Endothelial cell of umbilical vein (primary cell): ENCODE measurements around the gene STAT2. TPM values are rescaled to one million over a fixed set of nuclear protein-coding genes. Genes with fewer than 3 reads are reported as not detected.

ENCODE experiments used
- BruUV-seq: library from RNA; stranded (reverse); fragments of 400-500 nt; replicated peaks from 2 replicates; lab custom pipeline; 2021; lab: Mats Ljungman, UMichigan
- CTCF ChIA-PET: fragments of 300-600, 350-600 bp; sonication (Branson Sonifier 250); formaldehyde crosslinking; loops from one replicate; lab custom pipeline; 2021; ENCODE audit warnings: antibody characterized with exemption, inconsistent platforms; lab: Charles Lee
- POLR2A ChIA-PET: fragments of 300-600, 350-600 bp; sonication (Branson Sonifier 250); formaldehyde crosslinking; loops from one replicate; lab custom pipeline; 2021; ENCODE audit warnings: antibody characterized with exemption, inconsistent platforms; lab: Charles Lee
- DNase-seq: peaks from one replicate; pipeline ENCODE4 v3.0.0-alpha.2; 2011; ENCODE audit warnings: low read depth, low spot score
- FAIRE-seq: peaks from 2 replicates; lab custom pipeline; 2011; peaks lifted over from hg19 to GRCh38; lab: Jason Lieb, UNC
- H2AFZ ChIP-seq: 2 replicates; pipeline ENCODE4 v1.6.0; 2012; ENCODE audit warnings: low read depth, low read length, control low read depth, inconsistent platforms
- H3K27ac ChIP-seq: 2 replicates; pipeline ENCODE4 v1.5.1; 2011; ENCODE audit warnings: low read depth, mild to moderate bottlenecking, control low read depth, low read length, moderate library complexity; ENCODE audit not compliant: insufficient read depth
- H3K27me3 ChIP-seq, 2 experiments: 2 replicates each; pipeline versions ENCODE4 v1.6.0 to v1.6.1; 2011; ENCODE audit warnings: low read length in 2 of 2, mixed read lengths in 1 of 2; ENCODE audit not compliant: control insufficient read depth in 2 of 2, insufficient read depth in 2 of 2
- H3K36me3 ChIP-seq, 2 experiments: 2 replicates in 1 of 2; 3 replicates in 1 of 2; pipeline ENCODE4 v1.5.1; 2011; ENCODE audit warnings: low read length in 2 of 2, mild to moderate bottlenecking in 1 of 2, moderate library complexity in 1 of 2; ENCODE audit not compliant: control insufficient read depth in 2 of 2, insufficient read depth in 2 of 2; ENCODE audit errors: extremely low read depth in 1 of 2
- H3K4me1 ChIP-seq: 3 replicates; pipeline ENCODE4 v1.5.1; 2011; ENCODE audit warnings: mild to moderate bottlenecking, low read length; ENCODE audit not compliant: control insufficient read depth, insufficient read depth; ENCODE audit errors: extremely low read depth
- H3K4me2 ChIP-seq: 2 replicates; pipeline ENCODE4 v1.6.1; 2011; ENCODE audit warnings: low read length, control low read depth, mixed read lengths; ENCODE audit not compliant: insufficient read depth
- H3K4me3 ChIP-seq, 3 experiments: fragments of 200-600 bp in 1 of 3; sonication (generic), shearing (Covaris generic) in 1 of 3; replicated peaks in 1 of 3; 2 replicates each; pipeline ENCODE4 v1.5.1; 2011 to 2016; ENCODE audit warnings: control low read depth in 3 of 3, low read length in 3 of 3, mild to moderate bottlenecking in 2 of 3, inconsistent platforms in 1 of 3, low read depth in 1 of 3, moderate library complexity in 1 of 3; ENCODE audit not compliant: insufficient read depth in 1 of 3
- H3K79me2 ChIP-seq: 2 replicates; pipeline ENCODE4 v1.6.0; 2012; ENCODE audit warnings: low read length, inconsistent platforms; ENCODE audit not compliant: control insufficient read depth, insufficient read depth
- H3K9ac ChIP-seq: replicated peaks from 2 replicates; pipeline ENCODE3; 2011; ENCODE audit warnings: low read length, control low read depth; ENCODE audit not compliant: insufficient read depth; ENCODE audit errors: extremely low read depth
- H3K9me1 ChIP-seq: replicated peaks from 3 replicates; pipeline ENCODE4 v1.6.0; 2011; ENCODE audit warnings: mild to moderate bottlenecking, low read length; ENCODE audit not compliant: control insufficient read depth, insufficient read depth; ENCODE audit errors: extremely low read depth
- H3K9me3 ChIP-seq: replicated peaks from 2 replicates; pipeline ENCODE4 v1.5.1; 2012; ENCODE audit warnings: low read length, inconsistent platforms; ENCODE audit not compliant: control insufficient read depth, insufficient read depth
- H4K20me1 ChIP-seq: replicated peaks from 2 replicates; pipeline ENCODE3; 2011; ENCODE audit warnings: mild to moderate bottlenecking, low read length; ENCODE audit not compliant: control insufficient read depth, insufficient read depth; ENCODE audit errors: extremely low read depth
- CTCF ChIP-seq, 2 donors: IDR thresholded peaks; 1 replicate in 1 of 2; 2 replicates in 1 of 2; pipeline ENCODE4 v1.5.1; 2011; ENCODE audit warnings: low read length in 2 of 2, mild to moderate bottlenecking in 2 of 2, moderate library complexity in 2 of 2, control low read depth in 1 of 2, inconsistent platforms in 1 of 2, low read depth in 1 of 2; ENCODE audit not compliant: insufficient read depth in 1 of 2; ENCODE audit errors: extremely low read depth in 1 of 2
- EZH2 ChIP-seq: IDR thresholded peaks from 2 replicates; pipeline ENCODE4 v1.6.1; 2012; ENCODE audit warnings: borderline replicate concordance, low read depth, mild to moderate bottlenecking, moderate library complexity, low read length, inconsistent platforms; ENCODE audit not compliant: severe bottlenecking
- FOS ChIP-seq: IDR thresholded peaks from 2 replicates; pipeline ENCODE4 v1.6.1; 2011; ENCODE audit warnings: mild to moderate bottlenecking, low read length, moderate library complexity, borderline replicate concordance; ENCODE audit not compliant: insufficient read depth
- GATA2 ChIP-seq: IDR thresholded peaks from 2 replicates; pipeline ENCODE4 v1.7.0; 2011; ENCODE audit warnings: low read depth, mild to moderate bottlenecking, moderate library complexity, mixed read lengths, low read length; ENCODE audit not compliant: insufficient read length, insufficient read depth
- JUN ChIP-seq: IDR thresholded peaks from 2 replicates; pipeline ENCODE4 v1.6.1; 2011; ENCODE audit warnings: borderline replicate concordance, low read depth; ENCODE audit not compliant: insufficient read length, insufficient read depth
- MAX ChIP-seq: IDR thresholded peaks from 2 replicates; pipeline ENCODE4 v1.6.1; 2011; ENCODE audit not compliant: insufficient read depth, insufficient read length
- MYC ChIP-seq: IDR thresholded peaks from one replicate; pipeline ENCODE4 v1.6.1; 2011; ENCODE audit warnings: mild to moderate bottlenecking, low read depth, low read length
- POLR2A ChIP-seq: IDR thresholded peaks from 2 replicates; pipeline ENCODE4 v1.6.1; 2012; ENCODE audit warnings: low read depth, mild to moderate bottlenecking, control low read depth, low read length
- POLR2AphosphoS5 ChIP-seq: IDR thresholded peaks from 2 replicates; pipeline ENCODE4 v1.6.1; 2012; ENCODE audit warnings: low read depth, mild to moderate bottlenecking, control low read depth, low read length, moderate library complexity; ENCODE audit not compliant: insufficient read depth
- dilution Hi-C: fragments of 300-500 bp; cut with MboI; formaldehyde crosslinking; loops from one replicate; pipeline ENCODE4 v1.15.0; 2019; ENCODE audit warnings: low sequenced_read_pairs; ENCODE audit not compliant: extremely low pct_ligation_motif_present
- intact Hi-C: fragments of 100-400 bp; cut with micrococcal nuclease; formaldehyde crosslinking; loops from one replicate; pipeline ENCODE4 v1.10.0; 2022
- polyA plus RNA-seq, 4 experiments: library from polyadenylated mRNA; depleted of rRNA in 3 of 4; stranded (reverse) in 3 of 4; unstranded in 1 of 4; fragments of >200 nt; gene quantifications; 2 replicates each; pipeline versions ENCODE4 v1.2.1 to v1.2.3, GENCODE V29; 2011 to 2012; ENCODE audit warnings: missing spikeins in 1 of 4
- total RNA-seq: library from RNA; stranded (reverse); gene quantifications from 2 replicates; pipeline ENCODE4 v1.2.3, GENCODE V29; 2021

STAT2 gene
- total and polyA plus RNA-seq, 2 donors (not counting 3 experiments of a cell fraction or from before 2014, with no cell fraction given): 62.8 to 66.5 TPM

GRCh38 chr12:56315249-56315621 is 44.7 kb downstream of the STAT2 start:
- BruUV-seq: TSS peak; percentile 51
- Histone ChIP-seq H3K79me2 (peaks cover 13% of the 10 kb centered on the region), H3K27me3 (no peaks in the 10 kb centered on the region), H4K20me1 (no peaks in the 10 kb centered on the region), H2AFZ (peak overlapping the region; percentile 72), H3K4me2 (peak overlapping the region; percentile 56), H3K4me3 (peak overlapping the region; percentile 7 to 70 (median 57)), H3K9ac (peak overlapping the region; percentile 69), H3K9me3 (no peaks in the 10 kb centered on the region), H3K9me1 (no peaks in the 10 kb centered on the region), H3K27ac (peak overlapping the region; percentile 63), H3K36me3 (peaks cover 3 to 5% of the 10 kb centered on the region in 2 experiments), H3K4me1 (peaks cover 9% of the 10 kb centered on the region)
- FAIRE-seq: no peak
- TF ChIP-seq FOS (no peak), CTCF (IDR thresholded peaks at IDR 0.05; ENCODE audit: extremely low read depth in 1 of 2, insufficient read depth in 1 of 2, low read depth in 1 of 2, low read length in 2 of 2) (no peak), JUN (no peak), MYC (no peak), MAX (no peak), EZH2 (no peak), POLR2A (no peak), GATA2 (no peak), POLR2AphosphoS5 (no peak)
- POLR2A ChIA-PET: interaction anchor here (0.8 to 1.7 kb wide), 4 partner anchors 18 to 149 kb away, joined by 4 to 9 read pairs (median 6); partner anchors contain the start of genes PAN2, RNF41 and STAT2
- DNase-seq: no peak
- CTCF ChIA-PET: interaction anchor here (0.8 to 4.5 kb wide), 7 partner anchors 8 to 148 kb away, joined by 4 to 60 read pairs (median 8); partner anchors contain the start of genes PAN2, SMARCC2, STAT2 and TIMELESS
- intact Hi-C loops (no loop called here), dilution Hi-C loops (no loop called here)
